Left ventricle myocardium inferior (tissue), 1 donor: ENCODE results near the gene CENPA. TPM values are rescaled to one million over a fixed set of nuclear protein-coding genes. Genes with fewer than 3 reads are reported as not detected.
"Not testable (repeated sequence)": the region's sequence is repeated elsewhere in the genome, so short reads cannot be mapped to it uniquely, and the experiment has no call there.

Experiments
- DNase-seq: peaks from one replicate; pipeline ENCODE4 v3.0.0-alpha.2; 2020
- H3K27ac ChIP-seq: fragments of 200-600 bp; replicated peaks from 2 replicates; pipeline ENCODE4 v1.8.0; 2021
- H3K27me3 ChIP-seq: fragments of 200-600 bp; 2 replicates; pipeline ENCODE4 v1.8.0; 2021; ENCODE audit warnings: low read depth
- H3K36me3 ChIP-seq: fragments of 200-600 bp; 2 replicates; pipeline ENCODE4 v1.8.0; 2021
- H3K4me1 ChIP-seq: fragments of 200-600 bp; 2 replicates; pipeline ENCODE4 v1.8.0; 2021
- H3K4me3 ChIP-seq: fragments of 200-600 bp; 2 replicates; pipeline ENCODE4 v1.8.0; 2021; ENCODE audit warnings: mild to moderate bottlenecking, moderate library complexity
- H3K9me3 ChIP-seq: fragments of 200-600 bp; replicated peaks from 2 replicates; pipeline ENCODE4 v1.8.0; 2021
- CTCF ChIP-seq: fragments of 200-600 bp; IDR thresholded peaks from 2 replicates; pipeline ENCODE4 v1.8.0; 2021; ENCODE audit warnings: antibody characterized with exemption, mild to moderate bottlenecking, borderline replicate concordance
- intact Hi-C: fragments of 100-400 bp; cut with micrococcal nuclease; formaldehyde crosslinking; loops from one replicate; pipeline ENCODE4 v1.11.0; 2022
- total RNA-seq: library from RNA; stranded (reverse); fragmentation: NEBNext Ultra II Directional; extraction: Animal tissue kit (Norgen Biotek cat#: 25700); gene quantifications from one replicate; pipeline ENCODE4 v1.2.1, GENCODE V29; 2021
- donor health status: DM: no; HTN: yes; CAD: no; lungs with severe emphysema.

The CENPA gene
- total RNA-seq, 1 donor from 2014 or later: 2.5 TPM

GRCh38 chr2:26786207-26787028 lies 562 bp downstream of the CENPA start:
- no peak for DNase-seq
- Histone ChIP-seq H3K4me1 (peaks cover 10% of the 10 kb centered on the region), H3K27me3 (peaks cover 5% of the 10 kb centered on the region), H3K36me3 (peaks cover 5% of the 10 kb centered on the region), H3K27ac (no peak overlapping the region), H3K9me3 (peaks cover 7% of the 10 kb centered on the region), H3K4me3 (peak overlapping the region; percentile 85)
- intact Hi-C loops: no loop called here
- TF ChIP-seq CTCF: no peak

- H3K4me3 ChIP-seq: no peak overlapping the region
- H3K9me3 ChIP-seq: peaks cover 7% of the 10 kb centered on the region
- DNase-seq: no peak
- no peaks in the 10 kb centered on the region for H3K27me3 ChIP-seq
- H3K4me1 ChIP-seq: peaks cover 5% of the 10 kb centered on the region
- TF ChIP-seq CTCF: no peak
- H3K27ac ChIP-seq: no peak overlapping the region
- intact Hi-C loops: no loop called here
- no peaks in the 10 kb centered on the region for H3K36me3 ChIP-seq
Observed at GRCh38 chr2:26792720-26793119, 6.9 kb downstream of the CENPA start.

GRCh38 chr2:26793518-26793917 lies 7.7 kb downstream of the CENPA start:
- Histone ChIP-seq H3K9me3 (peaks cover 7% of the 10 kb centered on the region), H3K36me3 (no peaks in the 10 kb centered on the region), H3K27me3 (no peaks in the 10 kb centered on the region), H3K4me3 (no peak overlapping the region), H3K27ac (no peak overlapping the region), H3K4me1 (peaks cover 5% of the 10 kb centered on the region)
- intact Hi-C loops: no loop called here
- TF ChIP-seq CTCF: no peak
- no peak for DNase-seq

- H3K9me3 ChIP-seq, H3K4me3 ChIP-seq, H3K4me1 ChIP-seq, DNase-seq, H3K27me3 ChIP-seq, H3K36me3 ChIP-seq, H3K27ac ChIP-seq, intact Hi-C loops: not testable (repeated sequence)
Observed at GRCh38 chr2:26795135-26795534, 9.3 kb downstream of the CENPA start.

- TF ChIP-seq CTCF: no peak
- intact Hi-C loops: no loop called here
- H3K36me3 ChIP-seq: no peaks in the 10 kb centered on the region
- no peaks in the 10 kb centered on the region for H3K4me1 ChIP-seq
- H3K27me3 ChIP-seq: peaks cover 2% of the 10 kb centered on the region
- no peaks in the 10 kb centered on the region for H3K9me3 ChIP-seq
- no peak for DNase-seq
- no peak overlapping the region for H3K27ac ChIP-seq
- no peak overlapping the region for H3K4me3 ChIP-seq
Observed at GRCh38 chr2:26801328-26801727, 15.5 kb downstream of the CENPA start.

GRCh38 chr2:26801796-26802195 lies 15.9 kb downstream of the CENPA start:
- TF ChIP-seq CTCF: no peak
- intact Hi-C loops: no loop called here
- H3K27me3 ChIP-seq: peaks cover 3% of the 10 kb centered on the region
- no peaks in the 10 kb centered on the region for H3K36me3 ChIP-seq
- no peak for DNase-seq
- no peaks in the 10 kb centered on the region for H3K4me1 ChIP-seq
- no peak overlapping the region for H3K4me3 ChIP-seq
- H3K27ac ChIP-seq: no peak overlapping the region
- no peaks in the 10 kb centered on the region for H3K9me3 ChIP-seq
